B cell (primary cell): ENCODE data around the gene SSU72.
"Not testable (repeated sequence)": the region's sequence is repeated elsewhere in the genome, so short reads cannot be mapped to it uniquely, and the experiment has no call there.

Experiments used
- EZH2 ChIP-seq: IDR thresholded peaks from 2 replicates; pipeline ENCODE4 v1.6.1; 2012; ENCODE audit warnings: borderline replicate concordance, low read depth, mild to moderate bottlenecking, moderate library complexity, low read length; ENCODE audit not compliant: insufficient read depth, poor library complexity, severe bottlenecking
- TF ChIP-seq, protein P1 (sequence below): fragments of 200-600 bp; IDR thresholded peaks from one replicate; pipeline ENCODE4 v1.8.0; 2022; ENCODE audit warnings: antibody characterized with exemption, mild to moderate bottlenecking

DNA sequence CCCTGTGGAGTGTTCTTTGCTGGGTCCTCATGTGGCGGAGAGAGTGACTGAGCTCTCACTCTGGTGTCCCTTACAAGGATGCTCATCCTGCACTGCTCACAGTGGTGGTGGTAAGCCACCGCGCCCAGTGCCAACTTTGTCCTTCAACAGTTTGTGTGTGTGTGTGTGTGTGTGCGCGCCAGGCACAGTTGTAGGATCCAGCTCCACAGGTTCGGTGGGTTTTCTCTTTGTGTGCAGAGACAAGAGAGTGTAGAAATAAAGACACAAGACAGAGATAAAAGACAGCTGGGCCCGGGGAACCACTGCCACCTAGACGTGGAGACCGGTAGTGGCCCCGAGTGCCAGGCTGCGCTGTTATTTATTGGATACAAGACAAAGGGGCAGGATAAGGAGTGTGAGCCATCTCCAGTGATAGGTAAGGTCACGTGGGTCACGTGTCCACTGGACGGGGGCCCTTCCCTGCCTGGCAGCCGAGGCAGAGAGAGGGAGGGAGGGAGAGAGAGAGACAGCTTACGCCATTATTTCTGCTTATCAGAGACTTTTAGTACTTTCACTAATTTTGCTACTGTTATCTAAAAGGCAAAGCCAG is 69.8 kb downstream of the SSU72 start:
- TF ChIP-seq, protein P1, sequence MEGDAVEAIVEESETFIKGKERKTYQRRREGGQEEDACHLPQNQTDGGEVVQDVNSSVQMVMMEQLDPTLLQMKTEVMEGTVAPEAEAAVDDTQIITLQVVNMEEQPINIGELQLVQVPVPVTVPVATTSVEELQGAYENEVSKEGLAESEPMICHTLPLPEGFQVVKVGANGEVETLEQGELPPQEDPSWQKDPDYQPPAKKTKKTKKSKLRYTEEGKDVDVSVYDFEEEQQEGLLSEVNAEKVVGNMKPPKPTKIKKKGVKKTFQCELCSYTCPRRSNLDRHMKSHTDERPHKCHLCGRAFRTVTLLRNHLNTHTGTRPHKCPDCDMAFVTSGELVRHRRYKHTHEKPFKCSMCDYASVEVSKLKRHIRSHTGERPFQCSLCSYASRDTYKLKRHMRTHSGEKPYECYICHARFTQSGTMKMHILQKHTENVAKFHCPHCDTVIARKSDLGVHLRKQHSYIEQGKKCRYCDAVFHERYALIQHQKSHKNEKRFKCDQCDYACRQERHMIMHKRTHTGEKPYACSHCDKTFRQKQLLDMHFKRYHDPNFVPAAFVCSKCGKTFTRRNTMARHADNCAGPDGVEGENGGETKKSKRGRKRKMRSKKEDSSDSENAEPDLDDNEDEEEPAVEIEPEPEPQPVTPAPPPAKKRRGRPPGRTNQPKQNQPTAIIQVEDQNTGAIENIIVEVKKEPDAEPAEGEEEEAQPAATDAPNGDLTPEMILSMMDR: peak; percentile 79
- TF ChIP-seq EZH2: not testable (repeated sequence)
